ENCODE data around the gene GOLGA6L7.
"Not testable (repeated sequence)": the region's sequence is repeated elsewhere in the genome, so short reads cannot be mapped to it uniquely, and the experiment has no call there.

GOLGA6L7 gene

GRCh38 chr15:28884151-28884940 is 35.9 kb upstream of the GOLGA6L7 start:
- DNase-seq: no peak

DNA sequence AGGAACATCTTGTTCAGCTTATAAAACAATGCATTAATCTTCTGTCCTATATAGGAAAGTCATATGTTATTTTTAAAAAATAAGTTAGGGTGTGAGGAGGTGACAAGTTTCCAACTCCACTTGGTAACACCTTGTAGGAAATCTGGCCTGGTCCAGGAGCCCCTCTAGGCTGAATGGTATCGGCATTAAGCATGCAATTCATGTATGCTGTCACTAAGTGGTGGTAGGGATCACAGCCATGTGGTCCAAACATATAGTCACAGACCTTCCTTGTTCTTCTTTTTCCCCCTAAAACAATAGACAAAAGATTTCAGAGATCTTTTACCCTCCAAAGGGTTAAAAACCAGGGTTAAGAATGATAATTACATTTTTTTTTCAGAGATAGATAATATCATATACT is 33.2 kb upstream of the GOLGA6L7 start:
- no peak for DNase-seq

GRCh38 chr15:28881170-28881569 is 32.7 kb upstream of the GOLGA6L7 start:
- no peak for DNase-seq

GRCh38 chr15:28880680-28881079 is 32.2 kb upstream of the GOLGA6L7 start:
- no peak for DNase-seq

- no peak for DNase-seq
These were observed 31.1 kb upstream of the GOLGA6L7 start for GRCh38 chr15:28879551-28879950.

DNA sequence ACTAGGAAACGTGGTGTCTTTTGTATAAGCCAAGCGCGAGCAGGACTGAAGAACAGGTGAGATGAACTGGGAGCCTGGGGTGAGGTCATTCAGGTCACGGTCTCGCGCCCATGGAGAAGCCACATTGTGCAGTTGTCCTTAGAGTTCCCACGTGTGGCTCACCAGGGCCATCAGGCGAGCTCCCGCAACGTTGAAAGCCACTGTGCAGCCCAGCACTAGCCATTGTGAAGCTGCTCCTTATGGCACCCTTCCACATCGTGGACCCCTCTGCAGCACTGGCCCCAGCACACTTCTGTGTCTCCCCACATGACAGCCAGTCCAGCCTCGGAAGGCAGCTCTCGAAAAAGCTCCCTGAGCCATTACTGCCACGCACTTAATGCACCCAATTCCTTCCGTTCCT is 29.8 kb upstream of the GOLGA6L7 start:
- DNase-seq: no peak

- no peak for DNase-seq
These were observed 28.4 kb upstream of the GOLGA6L7 start for GRCh38 chr15:28876845-28877185.

- DNase-seq: no peak
These were observed 27.8 kb upstream of the GOLGA6L7 start for GRCh38 chr15:28876131-28876844.

DNA sequence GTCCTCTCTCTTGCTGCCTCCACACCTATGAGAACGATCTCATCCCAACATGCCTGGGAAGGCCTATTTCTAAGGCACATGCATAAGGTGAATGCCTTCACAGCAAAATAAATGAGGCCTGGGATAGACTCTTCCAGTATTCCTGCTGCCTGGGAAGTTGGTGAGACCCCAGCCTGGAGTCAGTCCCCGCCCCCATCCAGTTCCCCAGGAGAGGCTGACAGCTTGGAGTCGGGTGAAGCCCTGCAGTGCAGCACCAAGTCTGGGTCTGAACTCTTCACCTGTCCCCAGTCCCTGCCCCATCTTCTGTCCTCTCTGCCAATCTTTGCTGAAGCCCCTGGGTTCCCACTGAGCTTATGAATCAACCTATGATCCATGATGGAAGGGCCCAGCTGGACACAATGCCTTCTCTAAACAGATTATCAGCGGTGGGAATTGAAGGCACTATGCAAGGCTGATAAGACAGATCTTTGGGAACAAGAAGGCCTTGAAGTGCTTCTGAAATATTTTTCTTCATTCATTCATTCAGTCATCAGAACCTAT is 27.1 kb upstream of the GOLGA6L7 start:
- no peak for DNase-seq

DNA sequence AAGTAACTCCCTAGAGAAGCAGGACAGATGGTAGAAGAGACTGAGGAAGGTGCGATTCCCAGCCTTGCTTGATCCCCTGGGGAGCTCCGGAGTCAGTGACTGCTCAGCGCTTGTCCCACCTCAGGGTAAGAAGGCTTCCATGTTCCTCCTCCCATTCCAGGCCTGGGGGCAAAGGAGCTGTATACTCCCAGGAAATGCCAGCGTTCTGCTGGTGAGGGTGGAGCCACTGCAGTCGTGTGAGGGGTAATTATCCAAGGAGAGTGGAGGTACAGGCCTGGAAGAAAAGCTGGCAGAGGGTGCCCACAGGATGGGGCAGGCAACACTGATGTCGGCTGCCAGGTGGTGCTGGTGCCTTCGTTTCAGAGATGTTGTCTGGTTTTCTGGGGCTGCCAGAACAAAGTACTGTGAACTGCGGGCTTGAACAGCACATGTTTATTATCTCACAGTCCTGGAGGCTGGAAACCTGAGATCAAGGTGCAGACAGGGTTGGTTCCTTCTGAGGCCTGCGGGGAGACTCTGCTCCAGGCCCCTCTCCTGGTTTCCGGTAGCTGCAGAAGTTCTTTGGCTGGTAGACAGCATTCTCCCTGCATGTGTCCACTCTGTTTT is 25.2 kb upstream of the GOLGA6L7 start:
- no peak for DNase-seq

DNA sequence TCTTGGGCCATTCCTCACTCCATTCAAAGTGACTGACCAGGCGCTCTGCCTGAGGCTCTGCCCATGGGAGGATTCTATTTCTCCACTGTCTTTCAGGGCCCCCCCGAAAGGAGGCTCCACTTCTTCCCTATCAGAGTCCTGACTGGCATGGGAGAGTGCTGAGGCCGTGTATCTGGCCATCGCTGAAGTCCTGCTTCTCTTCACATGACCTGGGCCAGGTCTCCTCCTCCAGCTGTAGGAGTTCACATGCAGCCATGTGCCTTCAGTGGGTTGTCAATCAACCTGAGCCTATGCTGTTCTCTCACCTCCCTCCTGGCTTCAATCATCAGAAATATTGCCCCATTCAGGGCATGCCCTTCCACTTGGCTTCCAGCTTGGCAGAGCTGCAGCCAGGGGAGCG is 24.6 kb upstream of the GOLGA6L7 start:
- no peak for DNase-seq

DNA sequence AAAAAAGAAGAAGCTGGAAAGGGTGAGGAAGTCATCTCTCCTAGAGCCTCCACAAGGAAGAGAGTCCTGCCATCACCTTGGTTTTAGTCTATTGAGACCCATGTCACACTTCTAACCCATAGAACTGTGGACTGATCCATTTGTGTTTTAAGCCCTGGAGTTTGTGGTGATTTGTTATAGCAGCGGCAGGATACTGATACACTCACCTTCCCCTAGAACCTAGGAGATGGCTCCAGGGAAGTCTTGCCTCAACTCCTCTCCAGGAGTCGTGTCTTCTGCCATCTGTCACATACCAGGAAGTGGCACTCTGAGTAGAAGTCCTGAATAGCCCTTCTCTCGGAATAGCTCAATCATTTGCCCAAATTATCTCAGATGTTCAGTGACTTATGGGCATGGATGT is 22.7 kb upstream of the GOLGA6L7 start:
- DNase-seq: no peak

GRCh38 chr15:28868744-28869345 is 20.4 kb upstream of the GOLGA6L7 start:
- no peak for DNase-seq

GRCh38 chr15:28861589-28862293 is 13.3 kb upstream of the GOLGA6L7 start:
- DNase-seq: not testable (repeated sequence)

DNA sequence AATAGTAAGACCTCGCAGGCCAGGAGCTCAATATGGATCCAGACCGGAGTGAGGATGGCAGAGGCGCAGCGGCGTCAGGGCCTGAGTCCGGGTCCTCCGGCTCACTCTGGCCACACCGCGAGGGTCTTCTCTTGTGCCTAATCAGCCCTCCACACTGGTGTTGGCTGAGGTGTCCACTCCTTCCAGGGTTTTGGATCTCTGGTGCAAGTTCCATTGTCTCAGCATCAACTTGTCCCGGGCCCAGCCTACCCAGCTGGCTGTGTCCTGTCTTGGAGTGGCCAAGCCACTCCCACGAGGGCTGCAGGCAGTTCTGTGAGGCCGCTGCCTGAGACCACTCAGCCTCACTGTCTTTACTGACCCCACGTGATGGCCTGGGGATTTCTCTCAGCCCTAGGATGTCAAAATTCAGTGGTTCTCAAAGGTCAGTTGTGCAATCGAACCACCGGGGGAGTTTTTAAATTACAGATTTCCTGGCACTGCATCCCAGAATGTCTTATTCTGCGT is 12.6 kb upstream of the GOLGA6L7 start:
- DNase-seq: no peak

GRCh38 chr15:28854578-28854977 is 6.1 kb upstream of the GOLGA6L7 start:
- DNase-seq: not testable (repeated sequence)

DNA sequence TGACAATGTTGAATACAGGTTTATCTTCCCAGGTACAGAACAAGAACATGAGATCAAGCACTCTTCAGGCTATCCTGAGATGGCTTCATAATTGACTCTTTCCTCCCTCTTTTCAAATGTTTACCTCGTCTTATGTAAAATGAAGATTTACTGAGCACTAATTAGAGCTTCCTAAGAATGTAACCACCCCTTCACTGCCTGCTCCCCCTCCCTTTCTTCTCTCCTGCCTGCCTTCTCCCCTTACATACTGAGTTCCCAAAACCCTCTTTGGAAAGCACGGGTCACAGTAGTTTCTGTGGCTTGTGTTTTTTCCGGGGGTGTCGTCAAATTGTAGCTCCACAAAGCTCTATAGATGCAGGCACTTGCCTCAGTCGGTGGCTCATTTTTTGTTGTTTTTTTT is 5.2 kb upstream of the GOLGA6L7 start:
- DNase-seq: not testable (repeated sequence)

DNA sequence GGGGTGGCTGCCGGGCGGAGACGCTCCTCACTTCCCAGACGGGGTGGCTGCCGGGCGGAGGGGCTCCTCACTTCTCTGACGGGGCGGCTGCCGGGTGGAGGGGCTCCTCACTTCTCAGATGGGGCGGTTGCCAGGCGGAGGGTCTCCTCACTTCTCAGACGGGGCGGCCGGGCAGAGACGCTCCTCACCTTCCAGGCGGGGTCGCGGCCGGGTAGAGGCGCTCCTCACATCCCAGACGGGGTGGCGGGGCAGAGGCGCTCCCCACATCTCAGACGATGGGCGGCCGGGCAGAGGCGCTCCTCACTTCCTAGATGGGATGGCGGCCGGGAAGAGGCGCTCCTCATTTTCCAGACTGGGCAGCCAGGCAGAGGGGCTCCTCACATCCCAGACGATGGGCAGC is 1.3 kb upstream of the GOLGA6L7 start:
- DNase-seq: not testable (repeated sequence)

GRCh38 chr15:28849271-28849670 is 827 bp upstream of the GOLGA6L7 start:
- DNase-seq: not testable (repeated sequence)

DNA sequence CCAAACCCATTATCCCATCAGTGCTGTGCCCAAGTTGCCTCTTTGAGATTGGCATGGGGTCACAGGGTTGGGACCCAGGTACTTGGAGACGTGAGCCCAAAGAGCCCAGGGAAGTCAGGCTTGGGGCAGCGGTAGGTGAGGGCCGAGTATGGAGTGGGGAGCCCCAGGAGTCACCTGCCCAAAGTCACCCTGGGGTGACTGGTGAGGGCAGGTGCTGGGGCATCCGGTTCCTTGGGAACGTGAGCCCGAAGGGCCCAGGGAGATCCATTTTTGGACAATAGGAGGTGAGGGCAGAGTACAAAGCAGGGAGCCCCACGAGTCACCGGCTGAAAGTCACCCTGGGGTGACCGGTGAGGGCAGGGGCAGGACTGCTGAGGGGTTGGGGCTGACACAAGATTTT is 485 bp downstream of the GOLGA6L7 start:
- DNase-seq: not testable (repeated sequence)

DNA sequence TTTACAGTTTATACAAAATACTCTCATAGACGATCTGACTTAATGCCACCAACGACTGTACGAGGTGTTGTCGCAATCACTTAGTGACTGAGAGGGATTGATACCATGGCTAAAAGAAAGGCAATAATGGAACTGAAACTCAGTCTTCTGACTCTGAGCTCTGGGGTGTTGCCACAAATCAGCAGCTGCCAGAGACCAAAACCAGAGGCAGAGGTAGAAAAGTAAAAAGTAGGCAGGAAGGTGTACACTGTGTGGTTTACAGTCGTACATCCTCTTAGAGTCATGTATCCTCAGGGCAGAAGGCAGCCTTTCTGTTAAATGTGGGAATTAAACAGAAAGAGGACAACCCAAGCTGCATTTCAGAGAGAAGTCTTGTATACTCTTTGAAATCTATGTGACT is 1.2 kb downstream of the GOLGA6L7 start:
- peak; percentile 11 for DNase-seq

- DNase-seq: not testable (repeated sequence)
These were observed 4.3 kb downstream of the GOLGA6L7 start for GRCh38 chr15:28844147-28844546.

Measured in stimulated activated CD4-positive, alpha-beta T cell treated with anti-CD3 and anti-CD28 coated beads, Interleukin-15, amount 100 ng/mL, for 24 hours (primary cell).